Retinal pigment epithelial cell (primary cell): ENCODE measurements around the gene SNX9.
"Not testable (repeated sequence)": the region's sequence is repeated elsewhere in the genome, so short reads cannot be mapped to it uniquely, and the experiment has no call there.

Source experiments
- DNase-seq: peaks from one replicate; pipeline ENCODE4 v3.0.0-alpha.2; 2010; ENCODE audit warnings: low read depth
- H3K4me3 ChIP-seq: 2 replicates; pipeline ENCODE4 v1.5.1; 2011; ENCODE audit warnings: mild to moderate bottlenecking, low read length, control low read depth, moderate library complexity
- TF ChIP-seq, protein P1 (sequence below): conservative IDR thresholded peaks from 2 replicates; pipeline ENCODE4 v1.5.1; 2011; ENCODE audit warnings: low read depth, low read length, control low read depth, inconsistent platforms

SNX9 gene

DNA sequence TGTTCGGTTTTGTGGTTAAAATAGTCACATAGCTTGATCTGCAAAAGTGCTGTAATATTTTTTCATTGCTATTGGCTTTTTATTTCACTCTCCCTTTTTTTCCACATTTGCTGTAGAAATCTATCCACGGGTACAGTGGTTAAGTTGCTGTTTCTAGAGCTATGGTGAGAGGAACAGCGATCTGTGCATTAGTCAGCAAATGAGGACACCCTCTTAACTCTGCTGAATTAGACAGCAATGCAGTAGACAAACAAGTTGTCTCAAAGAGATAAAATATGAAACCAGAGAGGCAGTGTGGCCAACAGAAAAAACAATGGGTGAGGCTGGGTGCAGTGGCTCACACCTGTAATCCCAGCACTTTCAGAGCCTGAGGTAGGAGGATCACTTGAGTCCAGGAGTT, 141.1 kb downstream of the SNX9 start:
- no peak for DNase-seq
- TF ChIP-seq, protein P1, sequence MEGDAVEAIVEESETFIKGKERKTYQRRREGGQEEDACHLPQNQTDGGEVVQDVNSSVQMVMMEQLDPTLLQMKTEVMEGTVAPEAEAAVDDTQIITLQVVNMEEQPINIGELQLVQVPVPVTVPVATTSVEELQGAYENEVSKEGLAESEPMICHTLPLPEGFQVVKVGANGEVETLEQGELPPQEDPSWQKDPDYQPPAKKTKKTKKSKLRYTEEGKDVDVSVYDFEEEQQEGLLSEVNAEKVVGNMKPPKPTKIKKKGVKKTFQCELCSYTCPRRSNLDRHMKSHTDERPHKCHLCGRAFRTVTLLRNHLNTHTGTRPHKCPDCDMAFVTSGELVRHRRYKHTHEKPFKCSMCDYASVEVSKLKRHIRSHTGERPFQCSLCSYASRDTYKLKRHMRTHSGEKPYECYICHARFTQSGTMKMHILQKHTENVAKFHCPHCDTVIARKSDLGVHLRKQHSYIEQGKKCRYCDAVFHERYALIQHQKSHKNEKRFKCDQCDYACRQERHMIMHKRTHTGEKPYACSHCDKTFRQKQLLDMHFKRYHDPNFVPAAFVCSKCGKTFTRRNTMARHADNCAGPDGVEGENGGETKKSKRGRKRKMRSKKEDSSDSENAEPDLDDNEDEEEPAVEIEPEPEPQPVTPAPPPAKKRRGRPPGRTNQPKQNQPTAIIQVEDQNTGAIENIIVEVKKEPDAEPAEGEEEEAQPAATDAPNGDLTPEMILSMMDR: no peak
- no peak overlapping the region for H3K4me3 ChIP-seq

GRCh38 chr6:157965387-157965786, 142.3 kb downstream of the SNX9 start:
- H3K4me3 ChIP-seq: no peak overlapping the region
- TF ChIP-seq, protein P1: no peak
- DNase-seq: no peak

GRCh38 chr6:157966589-157966977, 143.5 kb downstream of the SNX9 start:
- H3K4me3 ChIP-seq: no peak overlapping the region
- no peak for DNase-seq
- TF ChIP-seq, protein P1: no peak

- H3K4me3 ChIP-seq: no peak overlapping the region
- no peak for DNase-seq
- TF ChIP-seq, protein P1: no peak
Observed at GRCh38 chr6:157967020-157967419, 144.0 kb downstream of the SNX9 start.

DNA sequence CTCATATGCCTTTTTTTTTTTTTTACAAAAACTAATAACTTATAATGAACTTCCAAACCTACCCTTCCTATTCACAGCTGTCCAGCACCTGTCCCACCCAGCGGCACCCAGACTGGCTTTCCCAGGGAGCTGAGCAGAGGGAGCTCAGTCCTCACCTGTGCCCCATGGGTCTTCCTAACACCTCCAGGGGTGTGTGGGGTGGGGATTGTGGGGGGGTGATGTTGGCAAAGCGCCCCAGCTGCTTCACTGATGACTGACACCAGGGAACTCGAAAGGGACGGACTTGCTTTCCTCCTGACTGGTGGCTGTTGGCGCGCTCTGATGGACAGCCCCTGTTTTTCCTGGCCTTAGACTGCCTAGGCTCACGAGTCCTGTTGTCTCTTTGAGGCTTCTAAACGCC, 144.4 kb downstream of the SNX9 start:
- TF ChIP-seq, protein P1: no peak
- no peak overlapping the region for H3K4me3 ChIP-seq

GRCh38 chr6:157972177-157972576, 149.1 kb downstream of the SNX9 start:
- not testable (repeated sequence) for DNase-seq, H3K4me3 ChIP-seq

More for the DNA sequence above, 144.4 kb downstream of the SNX9 start:
- DNase-seq: no peak

DNA sequence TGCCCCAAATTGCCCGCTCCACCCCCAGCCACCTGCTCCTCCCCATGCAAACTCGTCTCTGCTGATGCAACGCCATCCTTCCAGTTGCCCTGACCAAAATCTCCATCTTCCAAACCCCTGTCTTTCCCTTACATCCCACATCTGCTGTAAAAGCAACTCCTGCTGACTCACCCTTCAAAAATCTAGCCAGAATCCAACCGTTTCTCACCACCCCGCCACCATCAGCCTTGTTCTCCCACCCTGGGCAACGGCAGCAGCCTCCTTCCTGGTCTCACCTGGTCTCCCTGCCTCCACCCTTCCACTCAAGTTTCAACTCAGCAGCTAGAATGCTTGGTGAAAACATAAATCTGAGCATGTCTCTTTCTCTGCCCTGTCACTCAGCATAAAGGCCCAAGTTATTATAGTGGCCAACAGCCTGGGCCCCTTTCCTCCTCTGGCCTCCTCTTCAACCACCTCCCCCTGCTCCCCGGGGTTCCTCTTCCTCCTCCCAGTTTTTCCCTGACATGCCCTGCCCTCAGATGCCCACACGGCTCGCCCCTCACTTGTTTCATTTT, 151.4 kb downstream of the SNX9 start:
- no peak for DNase-seq
- no peak overlapping the region for H3K4me3 ChIP-seq
- TF ChIP-seq, protein P1: no peak

DNA sequence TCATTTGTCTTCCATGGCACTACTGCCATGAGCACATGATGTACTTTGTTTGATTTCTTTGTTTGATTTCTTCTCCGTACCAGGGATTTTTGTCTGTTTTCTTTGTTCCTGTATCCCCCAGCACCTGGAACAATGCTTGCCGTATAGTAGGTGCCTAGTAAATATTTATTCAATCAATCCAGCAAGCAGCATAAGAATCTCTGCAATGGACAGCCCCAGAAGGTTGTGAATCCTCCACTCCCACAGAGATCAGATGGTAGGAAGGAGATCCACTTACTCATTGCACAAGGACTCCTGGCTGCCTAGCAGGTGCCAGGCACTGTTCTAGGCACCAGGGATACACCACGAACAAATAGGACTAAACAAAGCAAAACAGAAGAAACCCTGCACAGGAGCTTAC, 151.9 kb downstream of the SNX9 start:
- H3K4me3 ChIP-seq: no peak overlapping the region
- TF ChIP-seq, protein P1: no peak
- no peak for DNase-seq
